ENCODE data around the gene CERKL.
"Not testable (repeated sequence)": the region's sequence is repeated elsewhere in the genome, so short reads cannot be mapped to it uniquely, and the experiment has no call there.

The CERKL gene, protein sequence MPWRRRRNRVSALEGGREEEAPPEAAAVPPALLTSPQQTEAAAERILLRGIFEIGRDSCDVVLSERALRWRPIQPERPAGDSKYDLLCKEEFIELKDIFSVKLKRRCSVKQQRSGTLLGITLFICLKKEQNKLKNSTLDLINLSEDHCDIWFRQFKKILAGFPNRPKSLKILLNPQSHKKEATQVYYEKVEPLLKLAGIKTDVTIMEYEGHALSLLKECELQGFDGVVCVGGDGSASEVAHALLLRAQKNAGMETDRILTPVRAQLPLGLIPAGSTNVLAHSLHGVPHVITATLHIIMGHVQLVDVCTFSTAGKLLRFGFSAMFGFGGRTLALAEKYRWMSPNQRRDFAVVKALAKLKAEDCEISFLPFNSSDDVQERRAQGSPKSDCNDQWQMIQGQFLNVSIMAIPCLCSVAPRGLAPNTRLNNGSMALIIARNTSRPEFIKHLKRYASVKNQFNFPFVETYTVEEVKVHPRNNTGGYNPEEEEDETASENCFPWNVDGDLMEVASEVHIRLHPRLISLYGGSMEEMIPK

DNA sequence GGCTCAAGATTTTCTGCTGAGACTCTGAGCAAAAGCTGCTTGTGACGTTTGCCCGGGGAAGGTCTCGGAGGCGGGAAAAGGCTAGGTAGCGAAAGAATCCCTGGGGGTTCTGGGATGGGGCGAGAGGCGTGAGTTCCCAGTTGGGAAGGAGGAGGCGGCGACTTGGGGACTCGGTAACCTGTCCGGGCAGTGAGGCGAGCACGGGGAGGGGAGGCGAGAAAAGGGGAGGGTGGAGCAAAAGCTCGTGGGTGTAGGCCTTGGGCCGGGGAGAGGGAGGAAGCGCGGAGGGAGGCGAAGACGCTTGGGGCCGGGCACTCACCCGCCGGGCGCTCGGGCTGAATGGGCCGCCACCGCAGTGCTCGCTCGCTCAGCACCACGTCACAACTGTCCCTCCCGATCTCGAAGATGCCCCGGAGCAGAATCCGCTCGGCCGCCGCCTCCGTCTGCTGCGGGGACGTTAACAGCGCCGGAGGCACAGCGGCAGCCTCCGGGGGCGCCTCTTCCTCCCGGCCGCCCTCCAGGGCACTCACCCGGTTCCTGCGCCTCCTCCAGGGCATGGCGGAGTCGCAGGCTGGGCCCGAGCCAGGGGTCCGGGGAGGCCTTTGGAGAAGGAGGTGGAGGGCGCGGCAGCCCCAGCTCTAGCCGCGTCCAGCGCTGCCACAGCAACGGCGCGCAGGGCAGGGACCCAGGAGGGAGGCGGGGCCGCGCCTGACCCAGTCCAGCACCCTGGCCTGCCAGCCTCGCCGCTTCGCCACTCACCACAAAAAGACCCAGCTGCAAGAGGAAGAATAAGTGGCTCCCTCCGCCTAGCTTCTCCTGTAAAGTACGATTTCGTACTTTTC, at the start of gene CERKL:
TSS of gene CERKL (minus strand) at position 656 of the 842 bp plus-strand sequence. CDS start at position 557, 99 bp downstream.
- no peaks in the 10 kb centered on the region for H3K9me3 Mint-ChIP-seq
- ATAC-seq (replicated peaks; ENCODE audit: extremely low read depth, poor library complexity, severe bottlenecking) (peak; percentile 32), DNase-seq (ENCODE audit: low spot score in 2 of 2) (no peak)
- peak within 1 kb of the TSS; percentile 70 for H3K4me3 Mint-ChIP-seq
- peaks cover 79% of the 10 kb centered on the region for H3K27me3 Mint-ChIP-seq
- H3K27ac Mint-ChIP-seq (ENCODE audit: low read depth), result no peak within 1 kb of the TSS
- H3K36me3 Mint-ChIP-seq (ENCODE audit: insufficient read depth), result no peaks in the 10 kb centered on the region
- H3K4me1 Mint-ChIP-seq, result peaks cover 5% of the 10 kb centered on the region

DNA sequence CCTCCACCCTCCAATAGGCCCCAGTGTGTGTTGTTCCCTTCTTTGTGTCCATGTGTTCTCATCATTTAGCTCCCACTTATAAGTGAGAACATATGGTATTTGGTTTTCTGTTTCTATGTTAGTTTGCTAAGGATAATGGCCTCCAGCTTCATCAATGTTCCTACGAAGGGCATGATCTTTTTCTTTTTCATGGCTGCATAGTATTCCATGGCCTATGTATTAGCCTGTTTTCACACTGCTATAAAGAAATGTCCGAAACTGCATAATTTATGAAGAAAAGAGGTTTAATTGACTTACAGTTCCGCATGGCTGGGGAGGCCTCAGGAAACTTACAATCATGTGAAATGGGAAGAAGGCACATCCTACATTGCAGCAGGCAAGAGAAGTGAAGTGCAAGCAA, 45.6 kb upstream of the CERKL start:
- H3K9me3 Mint-ChIP-seq; ATAC-seq (replicated peaks; ENCODE audit: extremely low read depth, poor library complexity, severe bottlenecking); H3K4me3 Mint-ChIP-seq; H3K36me3 Mint-ChIP-seq (ENCODE audit: insufficient read depth); DNase-seq (ENCODE audit: low spot score in 2 of 2); H3K4me1 Mint-ChIP-seq; H3K27ac Mint-ChIP-seq (ENCODE audit: low read depth): not testable (repeated sequence)
- H3K27me3 Mint-ChIP-seq, result peaks cover 24% of the 10 kb centered on the region

- DNase-seq (ENCODE audit: low spot score in 2 of 2) (no peak), ATAC-seq (replicated peaks; ENCODE audit: extremely low read depth, poor library complexity, severe bottlenecking) (no peak)
- Mint-ChIP-seq H3K4me3 (no peak overlapping the region), H3K27ac (ENCODE audit: low read depth) (no peak overlapping the region), H3K27me3 (peaks cover 53% of the 10 kb centered on the region), H3K36me3 (ENCODE audit: insufficient read depth) (peaks cover 2% of the 10 kb centered on the region), H3K4me1 (no peaks in the 10 kb centered on the region), H3K9me3 (no peaks in the 10 kb centered on the region)
These were observed 41.3 kb upstream of the CERKL start for GRCh38 chr2:181698223-181698622.

DNA sequence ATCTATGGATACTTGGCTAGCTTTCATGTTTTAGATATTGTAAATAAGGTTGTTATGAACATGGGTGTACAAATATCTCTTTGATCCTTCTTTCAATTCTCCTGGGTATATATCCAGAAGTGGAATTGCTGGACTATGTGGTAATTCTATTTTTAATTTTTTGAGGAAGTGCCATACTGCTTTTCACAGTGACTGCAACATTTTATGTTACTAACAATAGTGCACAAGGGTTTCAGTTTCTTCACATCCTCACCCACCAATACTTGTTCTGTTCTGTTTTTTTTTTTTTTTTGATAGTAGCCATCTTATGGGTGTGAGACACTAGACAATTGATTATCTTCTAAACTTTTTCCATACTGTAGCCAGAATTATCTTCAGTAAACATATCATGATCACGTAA, 40.7 kb upstream of the CERKL start:
- no peak overlapping the region for H3K4me3 Mint-ChIP-seq

GRCh38 chr2:181697126-181697525, 40.2 kb upstream of the CERKL start:
- DNase-seq (ENCODE audit: low spot score in 2 of 2), result no peak
- Mint-ChIP-seq H3K36me3 (ENCODE audit: insufficient read depth) (peaks cover 2% of the 10 kb centered on the region), H3K4me3 (no peak overlapping the region), H3K4me1 (no peaks in the 10 kb centered on the region), H3K9me3 (no peaks in the 10 kb centered on the region), H3K27ac (ENCODE audit: low read depth) (no peak overlapping the region), H3K27me3 (peaks cover 53% of the 10 kb centered on the region)
- no peak for ATAC-seq (replicated peaks; ENCODE audit: extremely low read depth, poor library complexity, severe bottlenecking)

More for the DNA sequence above, 40.7 kb upstream of the CERKL start:
- Mint-ChIP-seq H3K4me1 (no peaks in the 10 kb centered on the region), H3K9me3 (no peaks in the 10 kb centered on the region), H3K27ac (ENCODE audit: low read depth) (no peak overlapping the region), H3K36me3 (ENCODE audit: insufficient read depth) (peaks cover 2% of the 10 kb centered on the region), H3K27me3 (peaks cover 53% of the 10 kb centered on the region)
- DNase-seq (ENCODE audit: low spot score in 2 of 2), result no peak
- no peak for ATAC-seq (replicated peaks; ENCODE audit: extremely low read depth, poor library complexity, severe bottlenecking)

DNA sequence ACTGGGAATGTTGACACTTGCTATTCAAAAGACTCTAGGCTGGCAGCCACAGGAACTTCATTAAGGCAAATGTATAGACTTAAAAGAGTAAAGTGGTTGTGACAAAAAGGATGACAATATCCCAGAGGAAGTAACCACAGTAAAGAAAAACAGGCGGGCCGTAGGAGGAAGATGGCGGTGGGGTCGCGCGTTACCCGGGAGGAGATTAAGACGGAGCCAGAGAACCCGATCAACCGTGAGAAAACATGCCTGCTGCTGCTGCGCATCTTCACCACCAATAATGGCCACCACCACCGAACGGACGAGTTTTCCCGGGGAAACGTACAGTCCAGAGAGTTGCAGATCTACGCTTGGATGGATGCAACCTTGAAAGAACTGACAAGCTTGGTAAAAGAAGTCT, 37.4 kb upstream of the CERKL start:
- no peaks in the 10 kb centered on the region for H3K9me3 Mint-ChIP-seq
- no peak overlapping the region for H3K27ac Mint-ChIP-seq (ENCODE audit: low read depth)
- no peaks in the 10 kb centered on the region for H3K36me3 Mint-ChIP-seq (ENCODE audit: insufficient read depth)
- DNase-seq (ENCODE audit: low spot score in 2 of 2), result no peak
- no peaks in the 10 kb centered on the region for H3K4me1 Mint-ChIP-seq
- ATAC-seq (replicated peaks; ENCODE audit: extremely low read depth, poor library complexity, severe bottlenecking), result no peak
- H3K27me3 Mint-ChIP-seq, result peaks cover 62% of the 10 kb centered on the region
- H3K4me3 Mint-ChIP-seq, result no peak overlapping the region

GRCh38 chr2:181690860-181691259, 34.0 kb upstream of the CERKL start:
- Mint-ChIP-seq H3K4me3 (no peak overlapping the region), H3K9me3 (no peaks in the 10 kb centered on the region), H3K27me3 (peaks cover 58% of the 10 kb centered on the region), H3K4me1 (no peaks in the 10 kb centered on the region), H3K36me3 (ENCODE audit: insufficient read depth) (no peaks in the 10 kb centered on the region), H3K27ac (ENCODE audit: low read depth) (no peak overlapping the region)
- DNase-seq (ENCODE audit: low spot score in 2 of 2) (no peak), ATAC-seq (replicated peaks; ENCODE audit: extremely low read depth, poor library complexity, severe bottlenecking) (no peak)

- Mint-ChIP-seq H3K36me3 (ENCODE audit: insufficient read depth) (no peaks in the 10 kb centered on the region), H3K27me3 (peaks cover 84% of the 10 kb centered on the region), H3K4me3 (no peak overlapping the region), H3K27ac (ENCODE audit: low read depth) (no peak overlapping the region), H3K9me3 (no peaks in the 10 kb centered on the region), H3K4me1 (peaks cover 17% of the 10 kb centered on the region)
- DNase-seq (ENCODE audit: low spot score in 2 of 2) (no peak), ATAC-seq (replicated peaks; ENCODE audit: extremely low read depth, poor library complexity, severe bottlenecking) (no peak)
These were observed 29.8 kb upstream of the CERKL start for GRCh38 chr2:181686576-181687185.

- peaks cover 2% of the 10 kb centered on the region for H3K36me3 Mint-ChIP-seq (ENCODE audit: insufficient read depth)
- no peak overlapping the region for H3K27ac Mint-ChIP-seq (ENCODE audit: low read depth)
- H3K27me3 Mint-ChIP-seq, result peaks cover 91% of the 10 kb centered on the region
- ATAC-seq (replicated peaks; ENCODE audit: extremely low read depth, poor library complexity, severe bottlenecking), result no peak
- no peak overlapping the region for H3K4me3 Mint-ChIP-seq
- no peaks in the 10 kb centered on the region for H3K9me3 Mint-ChIP-seq
- DNase-seq (ENCODE audit: low spot score in 2 of 2), result no peak
- peaks cover 27% of the 10 kb centered on the region for H3K4me1 Mint-ChIP-seq
These were observed 28.3 kb upstream of the CERKL start for GRCh38 chr2:181685150-181685688.

- Mint-ChIP-seq H3K4me1 (peaks cover 27% of the 10 kb centered on the region), H3K4me3 (no peak overlapping the region), H3K27ac (ENCODE audit: low read depth) (no peak overlapping the region), H3K36me3 (ENCODE audit: insufficient read depth) (peaks cover 2% of the 10 kb centered on the region), H3K9me3 (no peaks in the 10 kb centered on the region), H3K27me3 (peaks cover 91% of the 10 kb centered on the region)
- ATAC-seq (replicated peaks; ENCODE audit: extremely low read depth, poor library complexity, severe bottlenecking), result no peak
- no peak for DNase-seq (ENCODE audit: low spot score in 2 of 2)
These were observed 27.7 kb upstream of the CERKL start for GRCh38 chr2:181684454-181685149.

DNA sequence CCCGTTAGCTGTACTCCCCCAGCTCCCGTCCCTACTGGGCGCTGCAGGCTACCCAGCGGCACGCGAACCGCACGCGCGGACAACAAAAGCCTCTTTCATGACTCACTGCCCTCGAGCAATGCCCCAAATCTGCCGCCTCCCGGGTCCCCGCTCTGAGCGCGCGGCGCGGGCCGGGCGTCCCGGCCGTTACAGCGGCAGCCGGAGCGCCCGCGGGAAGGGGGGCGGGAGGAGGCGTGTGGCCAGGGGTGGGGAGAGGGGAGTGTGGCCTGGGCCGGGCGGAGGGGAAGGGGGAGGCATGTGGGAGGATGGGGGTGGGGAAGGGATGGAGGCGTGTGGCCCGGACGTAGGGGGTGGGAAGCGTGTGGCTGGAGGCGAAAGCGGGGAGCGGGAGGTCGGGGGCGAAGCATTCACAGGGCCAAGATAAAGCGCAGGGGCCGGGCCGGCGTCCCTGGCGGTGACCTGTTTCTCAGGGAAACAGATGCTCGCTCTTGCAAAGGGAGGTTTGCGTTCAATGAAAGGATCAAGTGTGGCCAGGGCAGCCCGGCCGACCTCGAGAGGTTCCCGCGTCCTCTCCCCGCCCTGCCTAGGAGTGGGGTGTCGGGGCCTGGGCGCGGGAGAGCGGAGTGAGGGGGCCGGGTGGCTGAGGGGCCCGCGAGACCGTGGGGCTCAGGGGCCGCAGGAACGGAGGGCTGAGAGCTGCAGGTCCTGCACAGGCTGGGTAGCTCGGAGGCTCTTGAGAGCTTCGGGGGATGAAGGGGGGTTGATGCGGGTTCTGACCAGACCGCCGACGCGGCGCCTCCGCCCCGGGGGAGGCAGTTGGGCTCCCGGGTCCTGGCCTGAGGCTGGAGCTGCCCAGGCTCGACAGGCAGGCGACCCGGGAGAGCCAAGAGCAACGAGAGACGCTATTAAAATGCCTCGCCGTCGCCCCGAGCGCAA, 26.9 kb upstream of the CERKL start:
- Mint-ChIP-seq H3K4me3 (peak overlapping the region; percentile 17), H3K27ac (ENCODE audit: low read depth) (no peak overlapping the region), H3K4me1 (peaks cover 27% of the 10 kb centered on the region), H3K9me3 (peaks cover under 1% of the 10 kb centered on the region), H3K36me3 (ENCODE audit: insufficient read depth) (peaks cover 5% of the 10 kb centered on the region), H3K27me3 (peaks cover 91% of the 10 kb centered on the region)
- DNase-seq (ENCODE audit: low spot score in 2 of 2) (no peak), ATAC-seq (replicated peaks; ENCODE audit: extremely low read depth, poor library complexity, severe bottlenecking) (no peak)
